Forelimb muscle (tissue), 1 donor: ENCODE results near the gene CXXC5. TPM values are rescaled to one million over a fixed set of nuclear protein-coding genes. Genes with fewer than 3 reads are reported as not detected.

Source experiments
- DNase-seq: peaks from one replicate; pipeline ENCODE4 v3.0.0-alpha.2; 2013; ENCODE audit warnings: low read depth
- polyA plus RNA-seq: library from polyadenylated mRNA; unstranded; fragments of 120-200 nt; gene quantifications from one replicate; pipeline ENCODE4 v1.2.1, GENCODE V29; 2013; ENCODE audit not compliant: insufficient read length

The CXXC5 gene
- polyA plus RNA-seq, 1 donor, result 82.3 TPM

GRCh38 chr5:139651043-139651834 lies 3.1 kb downstream of the CXXC5 start:
- DNase-seq, result no peak

- no peak for DNase-seq
These were observed 4.0 kb downstream of the CXXC5 start for GRCh38 chr5:139651853-139652787.

GRCh38 chr5:139652788-139653241 lies 4.7 kb downstream of the CXXC5 start:
- no peak for DNase-seq

- DNase-seq, result no peak
These were observed 5.5 kb downstream of the CXXC5 start for GRCh38 chr5:139653616-139654015.

GRCh38 chr5:139654464-139654863 lies 6.3 kb downstream of the CXXC5 start:
- no peak for DNase-seq

- DNase-seq, result no peak
These were observed 6.8 kb downstream of the CXXC5 start for GRCh38 chr5:139654871-139655491.

- no peak for DNase-seq
These were observed 7.7 kb downstream of the CXXC5 start for GRCh38 chr5:139655727-139656271.

GRCh38 chr5:139657363-139658321 lies 9.5 kb downstream of the CXXC5 start:
- no peak for DNase-seq

- DNase-seq, result no peak
These were observed 10.4 kb downstream of the CXXC5 start for GRCh38 chr5:139658501-139658927.

GRCh38 chr5:139658928-139659667 lies 10.9 kb downstream of the CXXC5 start:
- DNase-seq, result no peak

- DNase-seq, result no peak
These were observed 11.5 kb downstream of the CXXC5 start for GRCh38 chr5:139659695-139660101.

- DNase-seq, result no peak
These were observed 12.2 kb downstream of the CXXC5 start for GRCh38 chr5:139660105-139660922.

GRCh38 chr5:139660923-139661814 lies 13.0 kb downstream of the CXXC5 start:
- DNase-seq, result no peak

GRCh38 chr5:139662617-139663016 lies 14.5 kb downstream of the CXXC5 start:
- no peak for DNase-seq

GRCh38 chr5:139663207-139664085 lies 15.3 kb downstream of the CXXC5 start:
- no peak for DNase-seq

GRCh38 chr5:139664086-139664693 lies 16.0 kb downstream of the CXXC5 start:
- DNase-seq, result no peak
